ENCODE measurements around the gene KLRF1. TPM values are rescaled to one million over a fixed set of nuclear protein-coding genes. Genes with fewer than 3 reads are reported as not detected.

Gene KLRF1
- total and polyA plus RNA-seq, 2 experiments from 2014 or later = 0.50 TPM; not detected in 1

DNA sequence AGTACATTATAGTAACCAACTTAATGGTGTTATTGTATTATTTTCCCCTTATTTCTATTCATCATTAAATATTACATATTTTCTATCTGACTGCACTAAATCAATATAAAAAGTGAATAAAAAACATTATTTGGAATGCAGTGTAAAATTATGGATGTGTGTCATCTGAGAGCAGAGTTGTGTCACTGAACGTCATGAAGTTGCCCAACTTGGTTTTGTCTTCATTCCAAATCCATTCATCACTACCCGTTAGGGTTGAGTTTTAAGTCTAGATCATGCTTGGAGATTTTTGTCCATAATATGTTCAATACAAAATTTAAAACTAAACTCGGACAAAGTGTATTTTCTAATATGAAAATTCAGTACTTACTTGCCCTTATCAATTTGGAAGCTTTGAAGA is 16.1 kb downstream of the KLRF1 start:
- ATAC-seq (no peak), DNase-seq (ENCODE audit: low spot score) (no peak)
- H3K27ac ChIP-seq (ENCODE audit: low read depth) = no peak overlapping the region
- H3K79me2 ChIP-seq (replicated peaks; ENCODE audit: insufficient read depth) = no peaks in the 10 kb centered on the region
- no peaks in the 10 kb centered on the region for H4K20me1 ChIP-seq (replicated peaks; ENCODE audit: insufficient read depth)
- H3K9me3 Mint-ChIP-seq = no peaks in the 10 kb centered on the region
- no peaks in the 10 kb centered on the region for H3K4me1 Mint-ChIP-seq
- no peaks in the 10 kb centered on the region for H3K36me3 Mint-ChIP-seq (ENCODE audit: low read depth)
- H3K27me3 ChIP-seq (ENCODE audit: insufficient read depth) = no peaks in the 10 kb centered on the region
- no peak overlapping the region for H3K4me2 ChIP-seq
- H3K27me3 Mint-ChIP-seq (ENCODE audit: insufficient read depth, low read depth, poor library complexity) = no peaks in the 10 kb centered on the region
- no peaks in the 10 kb centered on the region for H3F3A ChIP-seq (replicated peaks; ENCODE audit: low read depth)
- TF ChIP-seq ZNF114 (CRISPR knock-in tag; IDR thresholded peaks at IDR 0.05) (no peak), POLR2AphosphoS5 (IDR thresholded peaks at IDR 0.05; ENCODE audit: low read depth) (no peak), ZNF331 (CRISPR knock-in tag; IDR thresholded peaks at IDR 0.05; ENCODE audit: low read depth) (no peak)
- TF ChIP-seq, protein P1, sequence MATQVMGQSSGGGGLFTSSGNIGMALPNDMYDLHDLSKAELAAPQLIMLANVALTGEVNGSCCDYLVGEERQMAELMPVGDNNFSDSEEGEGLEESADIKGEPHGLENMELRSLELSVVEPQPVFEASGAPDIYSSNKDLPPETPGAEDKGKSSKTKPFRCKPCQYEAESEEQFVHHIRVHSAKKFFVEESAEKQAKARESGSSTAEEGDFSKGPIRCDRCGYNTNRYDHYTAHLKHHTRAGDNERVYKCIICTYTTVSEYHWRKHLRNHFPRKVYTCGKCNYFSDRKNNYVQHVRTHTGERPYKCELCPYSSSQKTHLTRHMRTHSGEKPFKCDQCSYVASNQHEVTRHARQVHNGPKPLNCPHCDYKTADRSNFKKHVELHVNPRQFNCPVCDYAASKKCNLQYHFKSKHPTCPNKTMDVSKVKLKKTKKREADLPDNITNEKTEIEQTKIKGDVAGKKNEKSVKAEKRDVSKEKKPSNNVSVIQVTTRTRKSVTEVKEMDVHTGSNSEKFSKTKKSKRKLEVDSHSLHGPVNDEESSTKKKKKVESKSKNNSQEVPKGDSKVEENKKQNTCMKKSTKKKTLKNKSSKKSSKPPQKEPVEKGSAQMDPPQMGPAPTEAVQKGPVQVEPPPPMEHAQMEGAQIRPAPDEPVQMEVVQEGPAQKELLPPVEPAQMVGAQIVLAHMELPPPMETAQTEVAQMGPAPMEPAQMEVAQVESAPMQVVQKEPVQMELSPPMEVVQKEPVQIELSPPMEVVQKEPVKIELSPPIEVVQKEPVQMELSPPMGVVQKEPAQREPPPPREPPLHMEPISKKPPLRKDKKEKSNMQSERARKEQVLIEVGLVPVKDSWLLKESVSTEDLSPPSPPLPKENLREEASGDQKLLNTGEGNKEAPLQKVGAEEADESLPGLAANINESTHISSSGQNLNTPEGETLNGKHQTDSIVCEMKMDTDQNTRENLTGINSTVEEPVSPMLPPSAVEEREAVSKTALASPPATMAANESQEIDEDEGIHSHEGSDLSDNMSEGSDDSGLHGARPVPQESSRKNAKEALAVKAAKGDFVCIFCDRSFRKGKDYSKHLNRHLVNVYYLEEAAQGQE (IDR thresholded peaks at IDR 0.05; ENCODE audit: unreplicated experiment) = no peak
- TF ChIP-seq, protein P2, sequence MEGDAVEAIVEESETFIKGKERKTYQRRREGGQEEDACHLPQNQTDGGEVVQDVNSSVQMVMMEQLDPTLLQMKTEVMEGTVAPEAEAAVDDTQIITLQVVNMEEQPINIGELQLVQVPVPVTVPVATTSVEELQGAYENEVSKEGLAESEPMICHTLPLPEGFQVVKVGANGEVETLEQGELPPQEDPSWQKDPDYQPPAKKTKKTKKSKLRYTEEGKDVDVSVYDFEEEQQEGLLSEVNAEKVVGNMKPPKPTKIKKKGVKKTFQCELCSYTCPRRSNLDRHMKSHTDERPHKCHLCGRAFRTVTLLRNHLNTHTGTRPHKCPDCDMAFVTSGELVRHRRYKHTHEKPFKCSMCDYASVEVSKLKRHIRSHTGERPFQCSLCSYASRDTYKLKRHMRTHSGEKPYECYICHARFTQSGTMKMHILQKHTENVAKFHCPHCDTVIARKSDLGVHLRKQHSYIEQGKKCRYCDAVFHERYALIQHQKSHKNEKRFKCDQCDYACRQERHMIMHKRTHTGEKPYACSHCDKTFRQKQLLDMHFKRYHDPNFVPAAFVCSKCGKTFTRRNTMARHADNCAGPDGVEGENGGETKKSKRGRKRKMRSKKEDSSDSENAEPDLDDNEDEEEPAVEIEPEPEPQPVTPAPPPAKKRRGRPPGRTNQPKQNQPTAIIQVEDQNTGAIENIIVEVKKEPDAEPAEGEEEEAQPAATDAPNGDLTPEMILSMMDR (conservative IDR thresholded peaks at IDR 0.05; ENCODE audit: low read depth in 2 of 2) = no peak
- no peaks in the 10 kb centered on the region for H3K36me3 ChIP-seq (ENCODE audit: insufficient read depth)
- H3K9me2 ChIP-seq (ENCODE audit: insufficient read depth) = peaks cover 8% of the 10 kb centered on the region; the same call in 1 of the 2 replicates
- H3K4me1 ChIP-seq (ENCODE audit: insufficient read depth) = no peaks in the 10 kb centered on the region
- no peak overlapping the region for H3K4me3 Mint-ChIP-seq
- no peak overlapping the region for H3K27ac Mint-ChIP-seq
- H3K4me3 ChIP-seq = no peak overlapping the region
- no peak overlapping the region for H2AFZ ChIP-seq

DNA sequence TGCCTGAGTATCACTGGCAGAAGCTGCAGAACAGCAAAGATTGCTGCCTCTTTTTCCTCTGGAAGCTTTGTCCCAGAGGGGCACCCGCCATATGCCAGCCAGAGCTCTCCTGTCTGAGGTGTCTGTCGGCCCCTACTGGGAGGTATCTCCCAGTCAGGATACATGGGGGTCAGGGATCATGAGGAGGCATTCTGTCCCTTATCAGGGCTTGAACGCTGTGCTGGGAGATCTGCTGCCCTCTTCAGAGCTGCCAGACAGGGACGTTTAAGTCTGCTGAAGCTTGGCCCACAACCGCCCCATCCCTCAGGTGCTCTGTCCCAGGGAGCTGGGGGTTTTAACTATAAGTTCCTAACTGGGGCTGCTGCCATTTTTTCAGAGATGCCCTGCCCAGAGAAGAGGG is 21.6 kb downstream of the KLRF1 start:
- Mint-ChIP-seq H3K9me3 (no peaks in the 10 kb centered on the region), H3K27me3 (ENCODE audit: insufficient read depth, low read depth, poor library complexity) (peaks cover 2% of the 10 kb centered on the region), H3K36me3 (ENCODE audit: low read depth) (no peaks in the 10 kb centered on the region), H3K4me3 (no peak overlapping the region), H3K4me1 (peaks cover 14% of the 10 kb centered on the region; the same call in 2 of the 3 replicates), H3K27ac (no peak overlapping the region)
- no peak for ATAC-seq
- no peak for DNase-seq (ENCODE audit: low spot score)
- H3K36me3 ChIP-seq (ENCODE audit: insufficient read depth) = no peaks in the 10 kb centered on the region
- no peaks in the 10 kb centered on the region for H3F3A ChIP-seq (replicated peaks; ENCODE audit: low read depth)
- H3K27me3 ChIP-seq (ENCODE audit: insufficient read depth) = no peaks in the 10 kb centered on the region
- no peak overlapping the region for H3K4me3 ChIP-seq
- H4K20me1 ChIP-seq (replicated peaks; ENCODE audit: insufficient read depth) = no peaks in the 10 kb centered on the region
- H3K4me1 ChIP-seq (ENCODE audit: insufficient read depth) = no peaks in the 10 kb centered on the region
- no peak overlapping the region for H3K4me2 ChIP-seq
- H2AFZ ChIP-seq = 0 out of 2 replicates have a peak overlapping the region, but pooled peaks have one; percentile 52
- H3K79me2 ChIP-seq (replicated peaks; ENCODE audit: insufficient read depth) = no peaks in the 10 kb centered on the region
- no peak overlapping the region for H3K27ac ChIP-seq (ENCODE audit: low read depth)
- H3K9me2 ChIP-seq (ENCODE audit: insufficient read depth) = peaks cover 15% of the 10 kb centered on the region; the same call in 1 of the 2 replicates
- no peak for TF ChIP-seq EZH2phosphoT487 (IDR thresholded peaks at IDR 0.05; ENCODE audit: unreplicated experiment)
- no peak for TF ChIP-seq STAT1 (IDR thresholded peaks at IDR 0.05; ENCODE audit: unreplicated experiment)
- TF ChIP-seq, protein P2 (conservative IDR thresholded peaks at IDR 0.05; ENCODE audit: low read depth in 2 of 2) = no peak
- TF ChIP-seq POLR2AphosphoS5 (IDR thresholded peaks at IDR 0.05; ENCODE audit: low read depth) = no peak
- no peak for TF ChIP-seq CREB1 (CRISPR knock-in tag; IDR thresholded peaks at IDR 0.05; ENCODE audit: low read depth)
- TF ChIP-seq EZH2 (IDR thresholded peaks at IDR 0.05; ENCODE audit: low read depth, unreplicated experiment) = no peak

Measured in GM23338 (cell line).